GM23248 (cell line): ENCODE measurements around the gene APOM.

Experiments
- EZH2 ChIP-seq: fragments of 200-600 bp; sonication (generic); IDR thresholded peaks from 2 replicates; pipeline ENCODE4 v1.6.1; 2018; ENCODE audit warnings: antibody characterized with exemption, mild to moderate bottlenecking; ENCODE audit not compliant: insufficient read depth, poor library complexity, severe bottlenecking
- EZH2phosphoT487 ChIP-seq: fragments of 200-600 bp; sonication (generic); IDR thresholded peaks from 2 replicates; pipeline ENCODE4 v1.6.1; 2018; ENCODE audit warnings: antibody characterized with exemption, moderate library complexity, mild to moderate bottlenecking, low read depth; ENCODE audit not compliant: insufficient read depth

- TF ChIP-seq EZH2: no peak
- TF ChIP-seq EZH2phosphoT487: no peak
Measured at GRCh38 chr6:31621991-31622390, 33.7 kb upstream of the APOM start.
